DND-41 (cell line): ENCODE measurements around the gene RACGAP1.

ENCODE experiments used
- ATAC-seq: fragments of 200-7000 bp; cut with Tn5 transposase; 3 replicates; pipeline ENCODE4 v1.9.1; 2021; ENCODE audit warnings: low read depth; ENCODE audit not compliant: insufficient read depth
- DNase-seq: peaks from one replicate; pipeline ENCODE4 v3.0.0-alpha.2; 2020
- H2AFZ ChIP-seq: 2 replicates; pipeline ENCODE4 v1.6.0; 2012; ENCODE audit warnings: low read depth, low read length
- H3K27ac ChIP-seq: 2 replicates; pipeline ENCODE4 v1.5.1; 2012; ENCODE audit warnings: low read length, inconsistent platforms
- H3K27me3 ChIP-seq: fragments of 200-600 bp; sonication (generic); 2 replicates; pipeline ENCODE4 v1.6.0; 2012; ENCODE audit warnings: low read length, mild to moderate bottlenecking, inconsistent platforms; ENCODE audit not compliant: insufficient read depth, poor library complexity
- H3K36me3 ChIP-seq: 2 replicates; pipeline ENCODE4 v1.5.1; 2012; ENCODE audit warnings: low read length, inconsistent platforms; ENCODE audit not compliant: insufficient read depth
- H3K4me1 ChIP-seq: 2 replicates; pipeline ENCODE4 v1.5.1; 2012; ENCODE audit warnings: mild to moderate bottlenecking, low read length; ENCODE audit not compliant: insufficient read depth
- H3K4me2 ChIP-seq: 2 replicates; pipeline ENCODE4 v1.6.0; 2012; ENCODE audit warnings: mild to moderate bottlenecking, moderate library complexity, low read length, inconsistent platforms; ENCODE audit not compliant: insufficient read depth
- H3K4me3 ChIP-seq, 2 experiments: fragments of 200-600 bp in 1 of 2; shearing (Covaris generic) in 1 of 2; 2 replicates each; pipeline ENCODE4 v1.5.1; 2012 to 2016; ENCODE audit warnings: inconsistent platforms in 2 of 2, low read length in 2 of 2, mild to moderate bottlenecking in 2 of 2, low read depth in 1 of 2, moderate library complexity in 1 of 2
- H3K79me2 ChIP-seq: 2 replicates; pipeline ENCODE4 v1.6.0; 2012; ENCODE audit warnings: low read length, inconsistent platforms; ENCODE audit not compliant: insufficient read depth
- H3K9ac ChIP-seq: 2 replicates; pipeline ENCODE4 v1.6.0; 2012; ENCODE audit warnings: low read depth, mild to moderate bottlenecking, inconsistent platforms, low read length, moderate library complexity
- H3K9me3 ChIP-seq: 2 replicates; pipeline ENCODE4 v1.5.1; 2012; ENCODE audit warnings: low read length, moderate library complexity, mild to moderate bottlenecking, inconsistent platforms; ENCODE audit not compliant: insufficient read depth, severe bottlenecking
- H4K20me1 ChIP-seq: 2 replicates; pipeline ENCODE4 v1.6.0; 2012; ENCODE audit warnings: low read length; ENCODE audit not compliant: insufficient read depth
- CTCF ChIP-seq: IDR thresholded peaks from 2 replicates; pipeline ENCODE4 v1.5.1; 2012; ENCODE audit warnings: borderline replicate concordance, low read length, moderate library complexity, mild to moderate bottlenecking; ENCODE audit not compliant: poor library complexity, severe bottlenecking; ENCODE audit errors: extremely low read depth
- EZH2 ChIP-seq: IDR thresholded peaks from 3 replicates; pipeline ENCODE4 v1.6.1; 2012; ENCODE audit warnings: borderline replicate concordance, low read depth, mild to moderate bottlenecking, moderate library complexity, low read length, inconsistent platforms; ENCODE audit not compliant: severe bottlenecking

Gene RACGAP1

DNA sequence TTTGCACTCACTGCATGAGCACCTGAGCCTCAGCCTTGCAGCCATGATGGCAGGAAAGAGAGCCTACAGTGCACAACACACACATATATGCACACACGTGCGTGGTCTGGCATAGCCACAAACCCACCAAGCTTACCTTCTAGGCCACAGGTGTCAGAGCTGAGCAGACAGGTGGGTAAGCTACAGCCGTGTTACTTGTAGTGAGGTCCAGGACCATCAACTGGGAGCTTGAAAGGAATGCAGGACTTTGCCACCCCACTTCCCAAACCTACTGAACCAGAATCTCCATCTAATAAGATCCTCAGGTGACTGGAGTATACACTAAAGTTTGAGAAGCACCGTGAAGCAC is 34.8 kb upstream of the RACGAP1 start:
- Histone ChIP-seq H4K20me1 (peaks cover 8% of the 10 kb centered on the region; the same call in 1 of the 2 replicates), H3K4me3 (no peak overlapping the region), H3K4me2 (peak overlapping the region; percentile 38), H3K36me3 (no peaks in the 10 kb centered on the region), H3K9me3 (no peaks in the 10 kb centered on the region), H3K4me1 (peaks cover 50% of the 10 kb centered on the region), H3K27ac (peak overlapping the region; percentile 40; the same call in 1 of the 2 replicates), H3K27me3 (peaks cover 28% of the 10 kb centered on the region), H3K9ac (no peak overlapping the region), H3K79me2 (no peaks in the 10 kb centered on the region), H2AFZ (no peak overlapping the region)
- TF ChIP-seq CTCF (no peak), EZH2 (no peak)
- DNase-seq (no peak), ATAC-seq (no peak)

DNA sequence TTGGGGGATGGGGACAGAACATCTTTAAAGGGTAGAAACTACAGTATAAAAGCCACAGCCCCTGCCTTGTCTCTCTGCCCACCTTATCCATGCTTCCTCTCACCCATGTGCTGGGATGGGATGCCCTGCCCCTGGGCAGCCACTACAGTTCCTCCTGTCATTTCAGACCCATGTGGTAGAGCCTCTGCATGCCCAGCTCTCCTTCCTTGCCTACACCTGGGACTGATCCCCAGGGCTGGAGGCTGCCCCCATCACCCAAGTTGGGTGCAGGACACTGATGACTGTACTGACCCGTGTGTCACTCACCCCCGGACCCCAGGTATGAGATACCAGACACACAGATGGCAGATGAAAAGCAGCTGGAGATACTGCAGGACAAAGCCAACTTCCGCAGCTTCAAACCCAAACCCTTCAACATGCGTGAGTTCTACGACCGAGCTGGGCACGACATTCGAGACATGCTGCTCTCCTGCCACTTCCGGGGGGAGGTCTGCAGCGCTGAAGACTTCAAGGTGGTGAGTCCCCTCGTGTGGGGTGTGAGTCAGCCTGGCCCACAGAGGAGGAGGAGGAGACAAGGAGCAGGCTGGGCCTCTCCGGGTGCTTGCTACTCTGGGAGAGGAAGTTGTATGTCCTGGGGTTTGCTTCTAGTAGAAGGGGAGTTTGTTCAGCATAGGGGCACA is 34.3 kb upstream of the RACGAP1 start:
- Histone ChIP-seq H3K9me3 (no peaks in the 10 kb centered on the region), H3K4me2 (peak overlapping the region; percentile 38), H4K20me1 (peaks cover 8% of the 10 kb centered on the region; the same call in 1 of the 2 replicates), H3K4me3 (no peak overlapping the region), H3K4me1 (peaks cover 50% of the 10 kb centered on the region), H3K9ac (no peak overlapping the region), H3K27ac (peak overlapping the region; percentile 40; the same call in 1 of the 2 replicates), H3K27me3 (peaks cover 28% of the 10 kb centered on the region), H2AFZ (0 out of 2 replicates have a peak overlapping the region, but pooled peaks have one; percentile 7), H3K79me2 (no peaks in the 10 kb centered on the region), H3K36me3 (no peaks in the 10 kb centered on the region)
- peak; percentile 82 for DNase-seq
- ATAC-seq: peak; percentile 79
- no peak for TF ChIP-seq EZH2
- no peak for TF ChIP-seq CTCF

GRCh38 chr12:50058743-50059312 is 33.5 kb upstream of the RACGAP1 start:
- H3K4me3 ChIP-seq: no peak overlapping the region
- no peak overlapping the region for H3K9ac ChIP-seq
- H2AFZ ChIP-seq: no peak overlapping the region
- peaks cover 29% of the 10 kb centered on the region for H3K27me3 ChIP-seq
- TF ChIP-seq EZH2: no peak
- TF ChIP-seq CTCF: no peak
- no peaks in the 10 kb centered on the region for H3K79me2 ChIP-seq
- H3K27ac ChIP-seq: no peak overlapping the region
- ATAC-seq (no peak), DNase-seq (no peak)
- H4K20me1 ChIP-seq: peaks cover 8% of the 10 kb centered on the region; the same call in 1 of the 2 replicates
- H3K4me1 ChIP-seq: peaks cover 50% of the 10 kb centered on the region
- H3K36me3 ChIP-seq: no peaks in the 10 kb centered on the region
- no peaks in the 10 kb centered on the region for H3K9me3 ChIP-seq
- 0 out of 2 replicates have a peak overlapping the region, but pooled peaks have one; percentile 38 for H3K4me2 ChIP-seq
